ENCODE measurements around the gene UBE2K. TPM values are rescaled to one million over a fixed set of nuclear protein-coding genes. Genes with fewer than 3 reads are reported as not detected.

UBE2K gene
- total and polyA plus RNA-seq, 10 of the 15 experiments (the other 5 are each of a cell fraction or from before 2014, with no cell fraction given), result 17.0 to 141 (median 75.5) TPM

DNA sequence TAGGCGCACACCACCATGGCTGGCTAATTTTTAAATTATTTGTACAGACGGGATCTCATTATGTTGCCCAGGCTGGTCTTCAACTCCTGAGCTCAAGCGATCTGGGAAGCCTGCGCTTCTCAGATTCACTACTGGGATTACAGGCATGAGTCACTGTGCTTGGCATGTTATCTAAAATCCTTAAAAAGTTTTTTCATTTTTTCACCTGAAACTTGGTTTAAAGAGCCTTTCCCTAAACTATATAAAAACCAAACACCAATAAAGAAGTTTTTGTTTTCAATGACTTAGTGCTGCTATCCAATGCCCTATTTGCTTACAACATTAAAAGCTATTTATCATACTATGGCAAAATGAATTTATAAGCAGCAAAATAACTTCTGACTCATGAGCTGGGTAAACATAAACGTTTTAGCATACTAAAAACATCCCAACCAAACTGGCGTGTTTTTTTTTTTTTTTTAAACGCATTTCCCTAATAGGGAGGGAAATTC is 127.8 kb downstream of the UBE2K start (continued):
- TF ChIP-seq ETV6 (conservative IDR thresholded peaks at IDR 0.05 in 1 of 2, IDR thresholded peaks at IDR 0.05 in 1 of 2; ENCODE audit: borderline replicate concordance in 1 of 2, low read depth in 1 of 2) (no peak), SREBF1 (IDR thresholded peaks at IDR 0.05; ENCODE audit: low read length) (no peak), KLF5 (IDR thresholded peaks at IDR 0.05; ENCODE audit: partially characterized antibody) (no peak)

Small RNA genes within 50 kb of the gene (small RNA-seq; reads per million reads assigned to genes)
- not detected for gene RF00019
- gene RN7SL558P, result not detected

Other genes starting within 250 kb of the UBE2K start
- 2,792 and 4,340 TPM in 2 replicates for gene RPL9, start 239.2 kb upstream of the UBE2K start, total RNA-seq (2014; rRNA removed)
- gene RPL9, start 239.2 kb upstream of the UBE2K start, total RNA-seq (2014; rRNA removed; fragmentation: Illumina TruSeq; extraction: Trizol), result 3,546 and 3,577 TPM in 2 replicates
- gene RPL9, start 239.2 kb upstream of the UBE2K start, total RNA-seq (2021), result 1,956 and 2,067 TPM in 2 replicates
- 1,676 and 2,498 TPM in 2 replicates for gene RPL9, start 239.2 kb upstream of the UBE2K start, polyA plus RNA-seq (2011; rRNA removed)
- 3,027 and 3,582 TPM in 2 replicates for gene RPL9, start 239.2 kb upstream of the UBE2K start, polyA plus RNA-seq (2014; fragmentation: Illumina TruSeq; extraction: Trizol)
- gene RPL9, start 239.2 kb upstream of the UBE2K start, polyA plus RNA-seq (2014; fragmentation: Nextera tagmentation; extraction: Ambion mirVana), result 1,000 to 10,000 TPM; 3,033 to 4,444 TPM
- 4,252 and 4,767 TPM in 2 replicates for gene RPL9, start 239.2 kb upstream of the UBE2K start, polyA plus RNA-seq (2014; rRNA removed)
- gene RPL9, start 239.2 kb upstream of the UBE2K start, polyA plus RNA-seq (2016; fragmentation: Nextera tagmentation; extraction: Ambion mirVana), result 1,000 to 10,000 TPM; 1,006 to 1,061 TPM
- gene LIAS, start 239.1 kb upstream of the UBE2K start, total RNA-seq (2014; rRNA removed), result 19.0 and 21.8 TPM in 2 replicates
- gene LIAS, start 239.1 kb upstream of the UBE2K start, total RNA-seq (2014; rRNA removed; fragmentation: Illumina TruSeq; extraction: Trizol), result 28.3 and 28.6 TPM in 2 replicates
- 14.1 and 17.9 TPM in 2 replicates for gene LIAS, start 239.1 kb upstream of the UBE2K start, total RNA-seq (2021)
- 27.2 and 38.4 TPM in 2 replicates for gene LIAS, start 239.1 kb upstream of the UBE2K start, polyA plus RNA-seq (2011; rRNA removed)
- gene LIAS, start 239.1 kb upstream of the UBE2K start, polyA plus RNA-seq (2014; fragmentation: Illumina TruSeq; extraction: Trizol), result 32.3 and 40.4 TPM in 2 replicates
- 10 to 100 TPM; 19.9 to 22.1 TPM for gene LIAS, start 239.1 kb upstream of the UBE2K start, polyA plus RNA-seq (2014; fragmentation: Nextera tagmentation; extraction: Ambion mirVana)
- gene LIAS, start 239.1 kb upstream of the UBE2K start, polyA plus RNA-seq (2014; rRNA removed), result 20.8 and 25.7 TPM in 2 replicates
- gene LIAS, start 239.1 kb upstream of the UBE2K start, polyA plus RNA-seq (2016; fragmentation: Nextera tagmentation; extraction: Ambion mirVana), result 10 to 100 TPM; 27.9 to 30.6 TPM
- gene UGDH, start 170.7 kb upstream of the UBE2K start, total RNA-seq (2014; rRNA removed), result 19.7 and 22.6 TPM in 2 replicates
- 17.4 and 22.0 TPM in 2 replicates for gene UGDH, start 170.7 kb upstream of the UBE2K start, total RNA-seq (2014; rRNA removed; fragmentation: Illumina TruSeq; extraction: Trizol)
- 32.9 and 33.1 TPM in 2 replicates for gene UGDH, start 170.7 kb upstream of the UBE2K start, total RNA-seq (2021)
- gene UGDH, start 170.7 kb upstream of the UBE2K start, polyA plus RNA-seq (2011; rRNA removed), result 28.4 and 47.1 TPM in 2 replicates
- gene UGDH, start 170.7 kb upstream of the UBE2K start, polyA plus RNA-seq (2014; fragmentation: Illumina TruSeq; extraction: Trizol), result 28.7 and 45.0 TPM in 2 replicates
- gene UGDH, start 170.7 kb upstream of the UBE2K start, polyA plus RNA-seq (2014; fragmentation: Nextera tagmentation; extraction: Ambion mirVana), result 10 to 100 TPM; 11.1 to 11.3 TPM
- gene UGDH, start 170.7 kb upstream of the UBE2K start, polyA plus RNA-seq (2014; rRNA removed), result 23.2 and 25.1 TPM in 2 replicates
- gene UGDH, start 170.7 kb upstream of the UBE2K start, polyA plus RNA-seq (2016; fragmentation: Nextera tagmentation; extraction: Ambion mirVana), result 10 to 100 TPM; 56.0 to 60.3 TPM
- 125 and 226 TPM in 2 replicates for gene SMIM14, start 59.3 kb upstream of the UBE2K start, total RNA-seq (2014; rRNA removed)
- gene SMIM14, start 59.3 kb upstream of the UBE2K start, total RNA-seq (2014; rRNA removed; fragmentation: Illumina TruSeq; extraction: Trizol), result 184 and 186 TPM in 2 replicates
- gene SMIM14, start 59.3 kb upstream of the UBE2K start, total RNA-seq (2021), result 182 and 190 TPM in 2 replicates
- gene SMIM14, start 59.3 kb upstream of the UBE2K start, polyA plus RNA-seq (2011; rRNA removed), result 475 and 622 TPM in 2 replicates
- 208 and 257 TPM in 2 replicates for gene SMIM14, start 59.3 kb upstream of the UBE2K start, polyA plus RNA-seq (2014; fragmentation: Illumina TruSeq; extraction: Trizol)
- gene SMIM14, start 59.3 kb upstream of the UBE2K start, polyA plus RNA-seq (2014; fragmentation: Nextera tagmentation; extraction: Ambion mirVana), result 100 to 1,000 TPM; 585 to 671 TPM
- gene SMIM14, start 59.3 kb upstream of the UBE2K start, polyA plus RNA-seq (2014; rRNA removed), result 92.3 and 161 TPM in 2 replicates
- 100 to 1,000 TPM; 144 to 173 TPM for gene SMIM14, start 59.3 kb upstream of the UBE2K start, polyA plus RNA-seq (2016; fragmentation: Nextera tagmentation; extraction: Ambion mirVana)